K562 (cell line): ENCODE measurements around the gene RBM44. TPM values are rescaled to one million over a fixed set of nuclear protein-coding genes. Genes with fewer than 3 reads are reported as not detected.

Experiments used
- ESRRB ChIP-seq: fragments of 250-450 bp; sonication (Bioruptor Pico); IDR thresholded peaks from 2 replicates; pipeline ENCODE4 v1.5.0; 2020; ENCODE audit warnings: mild to moderate bottlenecking, moderate library complexity, borderline replicate concordance
- TCFL5 ChIP-seq: fragments of 250-450 bp; sonication (Bioruptor Pico); conservative IDR thresholded peaks from 2 replicates; pipeline ENCODE4 v1.6.1; 2021; ENCODE audit warnings: mild to moderate bottlenecking, moderate library complexity, matching md5 sums
- ZNF445 ChIP-seq: fragments of 250-450 bp; sonication (Bioruptor Pico); IDR thresholded peaks from 2 replicates; pipeline ENCODE4 v1.4.0; 2020; ENCODE audit warnings: low read depth, mild to moderate bottlenecking, moderate library complexity
- ZNF57 ChIP-seq: fragments of 450-650 bp; formaldehyde crosslinking; IDR thresholded peaks from 2 replicates; pipeline ENCODE4 v1.4.0; 2020; ENCODE audit warnings: mild to moderate bottlenecking, moderate library complexity
- ZSCAN29 ChIP-seq: fragments of 450-650 bp; IDR thresholded peaks from 2 replicates; pipeline ENCODE4 v1.6.1; 2017
- polyA plus RNA-seq, 8 experiments: library from polyadenylated mRNA; depleted of rRNA in 4 of 8; stranded (reverse) in 5 of 8; unstranded in 3 of 8; fragments of >200 nt; fragmentation: Nextera tagmentation in 2 of 8; fragmentation: Illumina TruSeq in 1 of 8; extraction: Ambion mirVana in 2 of 8; extraction: Trizol in 1 of 8; gene quantifications; 2 replicates each; pipeline versions ENCODE4 v1.2.1 to v1.2.3, GENCODE V29; 2011 to 2014; ENCODE audit warnings: inconsistent platforms in 1 of 8, missing spikeins in 1 of 8
- total RNA-seq, 7 experiments: library from RNA; depleted of rRNA in 6 of 7; stranded (reverse); fragments of >200 nt in 6 of 7; fragmentation: Illumina TruSeq in 2 of 7; extraction: Trizol in 2 of 7; gene quantifications; 2 replicates each; pipeline versions ENCODE4 v1.2.1 to v1.2.3, GENCODE V29; 2011 to 2021; ENCODE audit warnings: low replicate concordance in 1 of 7
- TF ChIP-seq, protein P1 (sequence below): fragments of 450-650 bp; IDR thresholded peaks from 2 replicates; pipeline ENCODE4 v1.6.1; 2016; ENCODE audit warnings: borderline replicate concordance
- TF ChIP-seq, protein P2 (sequence below): fragments of 250-450 bp; sonication (Bioruptor Pico); IDR thresholded peaks from 2 replicates; pipeline ENCODE4 v1.5.0; 2021; ENCODE audit warnings: mild to moderate bottlenecking, borderline replicate concordance

RBM44 gene
- total and polyA plus RNA-seq, 9 of the 15 experiments (the other 6 are each of a cell fraction or from before 2014, with no cell fraction given), result 0.04 to 0.25 (median 0.13) TPM

GRCh38 chr2:237885931-237886684 is 87.5 kb downstream of the RBM44 start (continued):
- TF ChIP-seq, protein P1, sequence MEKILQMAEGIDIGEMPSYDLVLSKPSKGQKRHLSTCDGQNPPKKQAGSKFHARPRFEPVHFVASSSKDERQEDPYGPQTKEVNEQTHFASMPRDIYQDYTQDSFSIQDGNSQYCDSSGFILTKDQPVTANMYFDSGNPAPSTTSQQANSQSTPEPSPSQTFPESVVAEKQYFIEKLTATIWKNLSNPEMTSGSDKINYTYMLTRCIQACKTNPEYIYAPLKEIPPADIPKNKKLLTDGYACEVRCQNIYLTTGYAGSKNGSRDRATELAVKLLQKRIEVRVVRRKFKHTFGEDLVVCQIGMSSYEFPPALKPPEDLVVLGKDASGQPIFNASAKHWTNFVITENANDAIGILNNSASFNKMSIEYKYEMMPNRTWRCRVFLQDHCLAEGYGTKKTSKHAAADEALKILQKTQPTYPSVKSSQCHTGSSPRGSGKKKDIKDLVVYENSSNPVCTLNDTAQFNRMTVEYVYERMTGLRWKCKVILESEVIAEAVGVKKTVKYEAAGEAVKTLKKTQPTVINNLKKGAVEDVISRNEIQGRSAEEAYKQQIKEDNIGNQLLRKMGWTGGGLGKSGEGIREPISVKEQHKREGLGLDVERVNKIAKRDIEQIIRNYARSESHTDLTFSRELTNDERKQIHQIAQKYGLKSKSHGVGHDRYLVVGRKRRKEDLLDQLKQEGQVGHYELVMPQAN, result no peak
- TF ChIP-seq ZNF445 (CRISPR knock-in tag) (no peak), ZNF57 (CRISPR knock-in tag) (no peak), ESRRB (CRISPR knock-in tag) (no peak), ZSCAN29 (no peak), TCFL5 (CRISPR knock-in tag) (no peak)
- TF ChIP-seq, protein P2, sequence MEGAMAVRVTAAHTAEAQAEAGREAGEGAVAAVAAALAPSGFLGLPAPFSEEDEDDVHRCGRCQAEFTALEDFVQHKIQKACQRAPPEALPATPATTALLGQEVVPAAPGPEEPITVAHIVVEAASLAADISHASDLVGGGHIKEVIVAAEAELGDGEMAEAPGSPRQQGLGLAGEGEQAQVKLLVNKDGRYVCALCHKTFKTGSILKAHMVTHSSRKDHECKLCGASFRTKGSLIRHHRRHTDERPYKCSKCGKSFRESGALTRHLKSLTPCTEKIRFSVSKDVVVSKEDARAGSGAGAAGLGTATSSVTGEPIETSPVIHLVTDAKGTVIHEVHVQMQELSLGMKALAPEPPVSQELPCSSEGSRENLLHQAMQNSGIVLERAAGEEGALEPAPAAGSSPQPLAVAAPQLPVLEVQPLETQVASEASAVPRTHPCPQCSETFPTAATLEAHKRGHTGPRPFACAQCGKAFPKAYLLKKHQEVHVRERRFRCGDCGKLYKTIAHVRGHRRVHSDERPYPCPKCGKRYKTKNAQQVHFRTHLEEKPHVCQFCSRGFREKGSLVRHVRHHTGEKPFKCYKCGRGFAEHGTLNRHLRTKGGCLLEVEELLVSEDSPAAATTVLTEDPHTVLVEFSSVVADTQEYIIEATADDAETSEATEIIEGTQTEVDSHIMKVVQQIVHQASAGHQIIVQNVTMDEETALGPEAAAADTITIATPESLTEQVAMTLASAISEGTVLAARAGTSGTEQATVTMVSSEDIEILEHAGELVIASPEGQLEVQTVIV (CRISPR knock-in tag), result no peak
